Ovary (tissue), 9 donors: Measurements from ENCODE around the gene MYOF. TPM values are rescaled to one million over a fixed set of nuclear protein-coding genes. Genes with fewer than 3 reads are reported as not detected.

Source experiments
- DNase-seq, 5 donors: peaks; one replicate each; pipeline ENCODE4 v3.0.0-alpha.2; 2019 to 2020
- H3K27ac ChIP-seq, 2 donors: fragments of 200-600 bp; one replicate each; pipeline versions ENCODE4 v1.5.1 to v1.8.0; 2019 to 2022
- H3K27me3 ChIP-seq: fragments of 200-600 bp; one replicate; pipeline ENCODE4 v1.8.0; 2022
- H3K36me3 ChIP-seq: fragments of 200-600 bp; sonication (generic); one replicate; pipeline ENCODE4 v1.5.1; 2019
- H3K4me1 ChIP-seq: one replicate; pipeline ENCODE4 v1.8.1; 2013; ENCODE audit warnings: mild to moderate bottlenecking, moderate library complexity; ENCODE audit not compliant: insufficient read depth
- H3K4me3 ChIP-seq: fragments of 200-600 bp; sonication (generic); one replicate; pipeline ENCODE4 v1.5.1; 2017
- H3K9me3 ChIP-seq, 2 donors: fragments of 200-600 bp in 1 of 2; sonication (generic) in 1 of 2; one replicate each; pipeline versions ENCODE4 v1.5.1 to v1.8.1; 2013 to 2019; ENCODE audit warnings: mild to moderate bottlenecking in 1 of 2, moderate library complexity in 1 of 2
- EP300 ChIP-seq: sonication (generic); formaldehyde crosslinking; IDR thresholded peaks from one replicate; pipeline ENCODE4 v1.6.1; 2017; ENCODE audit warnings: antibody characterized with exemption
- POLR2A ChIP-seq: fragments of 450-650 bp; IDR thresholded peaks from one replicate; pipeline ENCODE4 v1.6.1; 2017; ENCODE audit warnings: antibody characterized with exemption, mild to moderate bottlenecking, moderate library complexity
- WGBS, 3 donors: extraction: QIAGEN DNeasy Blood & Tissue Kit in 1 of 3; methylation state at CpG; one replicate each; pipeline versions ENCODE4 v1.1.5 to v1.1.7; 2013 to 2017; 5-methylcytosine and 5-hydroxymethylcytosine counted together
- intact Hi-C, 4 donors: fragments of 100-400 bp; cut with DNase I; formaldehyde crosslinking; loops; one replicate each; pipeline versions ENCODE4 v1.11.0 to v1.15.1; 2022 to 2023
- polyA plus RNA-seq, 2 donors: library from polyadenylated mRNA; stranded (reverse); fragments of 200-250 nt in 1 of 2; fragments of 350-450 nt in 1 of 2; fragmentation: Illumina TruSeq in 1 of 2; extraction: RNeasy Lipid Tissue Mini Kit (QIAGEN cat#74804) in 1 of 2; gene quantifications; one replicate each; pipeline ENCODE4 v1.2.3, GENCODE V29; 2013 to 2014
- total RNA-seq, 7 donors: library from RNA; depleted of rRNA in 2 of 7; stranded (reverse); fragments of >200 nt in 2 of 7; fragmentation: NEBNext Ultra II Directional in 3 of 7; extraction: Animal tissue kit (Norgen Biotek cat#: 25700) in 3 of 7; gene quantifications; one replicate each; pipeline versions ENCODE4 v1.1.0 to v1.2.4, GENCODE V29; 2016 to 2023
- TF ChIP-seq, protein P1 (sequence below), 3 donors: fragments of 450-650 bp in 2 of 3; fragments of 200-600 bp in 1 of 3; IDR thresholded peaks; one replicate each; pipeline versions ENCODE4 v1.5.1 to v1.8.0; 2016 to 2022; ENCODE audit warnings: antibody characterized with exemption in 3 of 3, mild to moderate bottlenecking in 1 of 3
- donor health status: DM: no; HTN: no; CAD: no; lungs with moderate emphysema.
- donor health status: DM: no; HTN: no; CAD: no.
- donor health status: Bipolar disorder and iron deficiency.
- donor health status: DM: yes; HTN: yes; CAD: no.
- donor health status: DM: no; HTN: no; CAD: no.
- donor health status: DM: yes; HTN: yes; CAD: no.

MYOF gene
- total and polyA plus RNA-seq, 9 donors: 7.9 to 89.0 (median 45.7) TPM

DNA sequence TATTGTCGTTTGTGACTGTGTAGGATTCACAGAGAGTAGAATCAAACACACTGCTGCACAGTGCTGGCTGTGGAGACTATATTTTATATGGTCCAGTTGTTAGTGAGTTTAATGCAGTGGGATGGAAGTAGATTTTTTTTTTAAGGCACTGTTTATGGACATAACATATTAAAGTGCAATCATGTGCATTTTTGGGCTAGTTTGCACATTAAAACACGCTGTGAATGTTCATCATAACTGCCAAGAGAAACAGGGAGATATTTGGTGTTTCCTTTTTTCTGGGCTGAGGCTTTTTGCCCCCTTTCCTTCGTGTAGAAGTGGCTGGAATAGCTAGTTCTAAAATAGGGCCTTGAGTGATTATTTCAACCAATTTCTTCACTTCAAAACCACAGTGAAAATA, 139.2 kb downstream of the MYOF start:
- no peak for DNase-seq
- Histone ChIP-seq H3K27ac (no peak overlapping the region), H3K4me1 (no peaks in the 10 kb centered on the region), H3K27me3 (no peaks in the 10 kb centered on the region), H3K9me3 (no peaks in the 10 kb centered on the region), H3K4me3 (no peak overlapping the region), H3K36me3 (no peaks in the 10 kb centered on the region)
- WGBS, 3 donors: 36 to 43% (median 41%) methylated on average over 3 of the region's 3 CpGs
- intact Hi-C loops: no loop called here
- no peak for TF ChIP-seq EP300
- TF ChIP-seq, protein P1, sequence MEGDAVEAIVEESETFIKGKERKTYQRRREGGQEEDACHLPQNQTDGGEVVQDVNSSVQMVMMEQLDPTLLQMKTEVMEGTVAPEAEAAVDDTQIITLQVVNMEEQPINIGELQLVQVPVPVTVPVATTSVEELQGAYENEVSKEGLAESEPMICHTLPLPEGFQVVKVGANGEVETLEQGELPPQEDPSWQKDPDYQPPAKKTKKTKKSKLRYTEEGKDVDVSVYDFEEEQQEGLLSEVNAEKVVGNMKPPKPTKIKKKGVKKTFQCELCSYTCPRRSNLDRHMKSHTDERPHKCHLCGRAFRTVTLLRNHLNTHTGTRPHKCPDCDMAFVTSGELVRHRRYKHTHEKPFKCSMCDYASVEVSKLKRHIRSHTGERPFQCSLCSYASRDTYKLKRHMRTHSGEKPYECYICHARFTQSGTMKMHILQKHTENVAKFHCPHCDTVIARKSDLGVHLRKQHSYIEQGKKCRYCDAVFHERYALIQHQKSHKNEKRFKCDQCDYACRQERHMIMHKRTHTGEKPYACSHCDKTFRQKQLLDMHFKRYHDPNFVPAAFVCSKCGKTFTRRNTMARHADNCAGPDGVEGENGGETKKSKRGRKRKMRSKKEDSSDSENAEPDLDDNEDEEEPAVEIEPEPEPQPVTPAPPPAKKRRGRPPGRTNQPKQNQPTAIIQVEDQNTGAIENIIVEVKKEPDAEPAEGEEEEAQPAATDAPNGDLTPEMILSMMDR (IDR thresholded peaks at IDR 0.05): no peak
- no peak for TF ChIP-seq POLR2A

DNA sequence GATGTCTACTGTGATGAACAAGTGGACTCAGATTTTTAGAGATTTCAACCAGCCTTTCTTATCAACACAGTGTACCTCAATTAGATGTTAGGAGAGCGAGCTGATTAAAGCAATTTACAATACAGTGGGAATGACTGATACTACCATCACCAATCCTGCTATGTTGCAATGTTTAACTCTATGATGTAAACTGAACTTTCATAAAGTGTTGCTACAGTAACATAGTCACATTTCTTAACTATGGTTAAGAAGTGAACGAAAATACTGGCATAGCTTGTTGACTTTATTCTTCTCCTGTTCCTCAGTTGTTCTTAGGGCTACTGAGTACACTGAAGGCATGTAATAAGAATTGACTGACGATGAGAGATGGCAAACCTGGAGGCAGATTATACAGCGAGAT, 139.8 kb downstream of the MYOF start:
- Histone ChIP-seq H3K4me1 (no peaks in the 10 kb centered on the region), H3K27me3 (no peaks in the 10 kb centered on the region), H3K27ac (no peak overlapping the region), H3K36me3 (peaks cover 2% of the 10 kb centered on the region), H3K9me3 (no peaks in the 10 kb centered on the region), H3K4me3 (no peak overlapping the region)
- intact Hi-C loops: no loop called here
- no peak for DNase-seq
- no peak for TF ChIP-seq EP300
- TF ChIP-seq, protein P1 (IDR thresholded peaks at IDR 0.05): no peak
- no peak for TF ChIP-seq POLR2A
- WGBS, 3 donors: 88 to 93% (median 92%) methylated on average over 4 of the region's 4 CpGs

DNA sequence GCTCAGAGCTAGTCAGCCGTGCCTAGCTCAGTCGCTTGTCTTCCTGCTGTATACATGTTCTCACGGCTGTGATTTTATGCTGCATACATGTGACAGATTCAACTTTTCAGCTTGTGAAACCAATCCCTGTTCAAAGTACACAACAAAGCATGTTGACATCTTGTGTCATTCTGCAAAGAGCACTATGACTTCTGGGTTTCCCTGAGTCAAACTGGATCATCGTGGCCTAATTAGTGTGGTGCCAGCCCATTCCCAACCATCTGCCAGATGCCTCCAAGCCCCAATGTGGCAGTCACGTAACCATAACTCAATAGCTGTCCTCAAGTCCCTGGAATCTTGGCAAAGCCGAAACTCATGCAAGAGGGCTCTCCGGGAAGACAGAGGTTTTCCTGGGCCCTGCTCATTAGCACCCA, 144.8 kb downstream of the MYOF start:
- H3K4me1 ChIP-seq: no peaks in the 10 kb centered on the region
- peaks cover 2% of the 10 kb centered on the region for H3K36me3 ChIP-seq
- intact Hi-C loops: no loop called here
- H3K9me3 ChIP-seq: no peaks in the 10 kb centered on the region
- no peak for DNase-seq
- H3K27me3 ChIP-seq: no peaks in the 10 kb centered on the region
- TF ChIP-seq EP300: no peak
- TF ChIP-seq, protein P1 (IDR thresholded peaks at IDR 0.05): no peak
- no peak for TF ChIP-seq POLR2A
- no peak overlapping the region for H3K27ac ChIP-seq
- no peak overlapping the region for H3K4me3 ChIP-seq
- WGBS, 3 donors: 90 to 98% (median 95%) methylated on average over 7 of the region's 7 CpGs

DNA sequence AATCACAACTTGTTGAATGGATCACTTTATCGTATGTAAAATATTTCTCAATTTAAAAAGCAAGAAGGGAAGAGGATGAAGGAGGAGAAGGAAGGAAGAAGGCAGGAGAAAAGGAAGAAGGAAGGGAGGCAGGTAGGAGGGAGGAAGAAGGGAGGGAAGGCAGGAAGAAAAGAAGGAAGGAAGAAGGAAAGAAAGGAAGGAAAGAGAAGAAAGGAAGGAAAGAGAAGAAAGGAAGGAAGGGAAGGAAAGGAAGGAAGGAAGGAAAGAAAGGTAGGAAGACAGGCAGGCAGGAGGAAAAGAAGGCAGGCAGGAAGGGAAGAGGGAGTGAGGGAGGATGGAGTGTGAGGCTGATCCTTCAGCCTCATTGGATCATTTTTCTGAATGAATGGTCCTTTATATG, 145.5 kb downstream of the MYOF start:
- H3K4me3 ChIP-seq: no peak overlapping the region
- no peak for DNase-seq
- no peaks in the 10 kb centered on the region for H3K27me3 ChIP-seq
- intact Hi-C loops: no loop called here
- H3K27ac ChIP-seq: no peak overlapping the region
- H3K9me3 ChIP-seq: no peaks in the 10 kb centered on the region
- WGBS, 3 donors: 94 to 100% (median 98%) methylated on average over 1 of the region's 1 CpG
- peaks cover 2% of the 10 kb centered on the region for H3K36me3 ChIP-seq
- no peaks in the 10 kb centered on the region for H3K4me1 ChIP-seq
- TF ChIP-seq, protein P1 (IDR thresholded peaks at IDR 0.05): no peak
- no peak for TF ChIP-seq EP300
- no peak for TF ChIP-seq POLR2A
